Measurements from ENCODE around the gene OR10J5. TPM values are rescaled to one million over a fixed set of nuclear protein-coding genes. Genes with fewer than 3 reads are reported as not detected.

Gene OR10J5
- total RNA-seq, 1 experiment from 2014 or later: not detected

DNA sequence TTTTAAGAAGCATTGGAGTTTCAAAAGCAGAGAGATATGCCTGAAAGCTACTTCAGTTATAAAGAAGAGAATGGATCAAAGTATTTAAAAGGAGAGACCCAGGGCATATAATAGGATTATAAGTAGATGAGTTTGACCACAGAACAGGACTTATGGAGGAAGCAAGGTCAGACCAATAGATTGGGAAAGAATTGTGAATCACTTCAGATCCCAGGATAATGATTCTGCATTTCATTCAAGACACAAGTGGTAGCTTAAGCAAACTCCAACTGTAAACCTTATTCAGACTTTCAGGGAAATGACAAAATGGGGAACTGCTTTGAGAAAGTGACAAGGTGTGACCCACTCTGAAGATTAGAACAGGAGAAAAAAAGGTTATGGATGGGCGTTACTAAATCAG lies 18.9 kb upstream of the OR10J5 start:
- ATAC-seq: no peak
- BruUV-seq (replicated peaks): no TSS peak
- ChIA-PET RAD21 (ENCODE audit: low non-redundant PET in 1 of 2, low total read pairs in 2 of 2, uncharacterized antibody in 2 of 2, unreplicated experiment in 2 of 2) (no interaction called here), POLR2A (no interaction called here), CTCF (no interaction called here)
- Histone ChIP-seq H3K79me2 (ENCODE audit: insufficient read depth, low read length) (no peaks in the 10 kb centered on the region), H4K20me1 (ENCODE audit: insufficient read depth) (no peaks in the 10 kb centered on the region), H3K36me3 (ENCODE audit: control insufficient read depth in 1 of 2, insufficient read depth in 2 of 2, low read length in 2 of 2) (no peaks in the 10 kb centered on the region), H3K4me3 (replicated peaks in 1 of 2; ENCODE audit: low read depth in 1 of 2, low read length in 2 of 2) (no peak overlapping the region), H3K27me3 (ENCODE audit: insufficient read depth, low read length) (peaks cover 9% of the 10 kb centered on the region; the same call in 1 of the 2 replicates), H3K4me2 (ENCODE audit: low read length) (no peak overlapping the region), H3K4me1 (ENCODE audit: control insufficient read depth in 1 of 2, insufficient read depth in 2 of 2, low read length in 2 of 2) (no peaks in the 10 kb centered on the region), H3K9me3 (ENCODE audit: control insufficient read depth in 1 of 2, insufficient read depth in 1 of 2, low read depth in 1 of 2, low read length in 2 of 2) (no peaks in the 10 kb centered on the region), H3K27ac (ENCODE audit: low read depth, low read length) (no peak overlapping the region), H2AFZ (ENCODE audit: low read depth, low read length, poor library complexity, severe bottlenecking) (no peak overlapping the region), H3K9me2 (ENCODE audit: insufficient read depth) (no peaks in the 10 kb centered on the region), H3K9ac (ENCODE audit: low read length) (no peak overlapping the region)
- DNase-seq (ENCODE audit: low read depth, low spot score): no peak
- intact Hi-C loops (cut with micrococcal nuclease): no loop called here
- no peak for TF ChIP-seq SRF (IDR thresholded peaks at IDR 0.05; ENCODE audit: low read depth)

DNA sequence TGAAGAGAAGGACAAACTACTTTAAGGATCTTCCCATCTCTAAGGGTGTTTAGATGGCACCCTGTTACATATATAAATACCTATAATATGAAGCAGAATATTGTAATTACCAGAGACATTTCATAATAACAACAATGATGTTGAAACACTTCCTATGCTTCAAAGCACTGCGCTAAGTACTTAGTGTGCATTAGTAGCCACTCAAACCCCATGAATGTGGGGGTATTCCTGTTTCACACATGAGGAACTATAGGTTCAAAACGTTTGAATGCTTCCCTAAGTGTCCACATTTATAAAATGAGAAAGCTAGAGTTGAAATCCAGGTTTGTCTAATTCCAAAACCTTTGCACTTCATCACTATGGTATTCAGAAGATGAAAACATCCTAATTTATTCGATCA lies 18.5 kb upstream of the OR10J5 start:
- H3K4me1 ChIP-seq (ENCODE audit: control insufficient read depth in 1 of 2, insufficient read depth in 2 of 2, low read length in 2 of 2): no peaks in the 10 kb centered on the region
- H3K4me2 ChIP-seq (ENCODE audit: low read length): no peak overlapping the region
- H3K9ac ChIP-seq (ENCODE audit: low read length): no peak overlapping the region
- RAD21 ChIA-PET (ENCODE audit: low non-redundant PET in 1 of 2, low total read pairs in 2 of 2, uncharacterized antibody in 2 of 2, unreplicated experiment in 2 of 2): no interaction called here
- H3K79me2 ChIP-seq (ENCODE audit: insufficient read depth, low read length): no peaks in the 10 kb centered on the region
- H3K9me3 ChIP-seq (ENCODE audit: control insufficient read depth in 1 of 2, insufficient read depth in 1 of 2, low read depth in 1 of 2, low read length in 2 of 2): no peaks in the 10 kb centered on the region
- no peak overlapping the region for H3K27ac ChIP-seq (ENCODE audit: low read depth, low read length)
- H4K20me1 ChIP-seq (ENCODE audit: insufficient read depth): no peaks in the 10 kb centered on the region
- CTCF ChIA-PET: no interaction called here
- no peak overlapping the region for H2AFZ ChIP-seq (ENCODE audit: low read depth, low read length, poor library complexity, severe bottlenecking)
- POLR2A ChIA-PET: no interaction called here
- no peaks in the 10 kb centered on the region for H3K9me2 ChIP-seq (ENCODE audit: insufficient read depth)
- BruUV-seq (replicated peaks): no TSS peak
- no peak overlapping the region for H3K4me3 ChIP-seq (replicated peaks in 1 of 2; ENCODE audit: low read depth in 1 of 2, low read length in 2 of 2)
- no peak for ATAC-seq
- TF ChIP-seq JUND (IDR thresholded peaks at IDR 0.05) (no peak), EZH2phosphoT487 (IDR thresholded peaks at IDR 0.05; ENCODE audit: borderline replicate concordance) (no peak), POLR2AphosphoS5 (IDR thresholded peaks at IDR 0.05; ENCODE audit: low read depth, low read length) (no peak), CEBPB (IDR thresholded peaks at IDR 0.05; ENCODE audit: low read depth) (no peak), ELF1 (IDR thresholded peaks at IDR 0.05; ENCODE audit: borderline replicate concordance, low read depth) (no peak), SRF (IDR thresholded peaks at IDR 0.05; ENCODE audit: low read depth) (no peak), EZH2 (IDR thresholded peaks at IDR 0.05) (no peak), SIN3A (IDR thresholded peaks at IDR 0.05; ENCODE audit: low read depth) (no peak)
- TF ChIP-seq, protein P1, sequence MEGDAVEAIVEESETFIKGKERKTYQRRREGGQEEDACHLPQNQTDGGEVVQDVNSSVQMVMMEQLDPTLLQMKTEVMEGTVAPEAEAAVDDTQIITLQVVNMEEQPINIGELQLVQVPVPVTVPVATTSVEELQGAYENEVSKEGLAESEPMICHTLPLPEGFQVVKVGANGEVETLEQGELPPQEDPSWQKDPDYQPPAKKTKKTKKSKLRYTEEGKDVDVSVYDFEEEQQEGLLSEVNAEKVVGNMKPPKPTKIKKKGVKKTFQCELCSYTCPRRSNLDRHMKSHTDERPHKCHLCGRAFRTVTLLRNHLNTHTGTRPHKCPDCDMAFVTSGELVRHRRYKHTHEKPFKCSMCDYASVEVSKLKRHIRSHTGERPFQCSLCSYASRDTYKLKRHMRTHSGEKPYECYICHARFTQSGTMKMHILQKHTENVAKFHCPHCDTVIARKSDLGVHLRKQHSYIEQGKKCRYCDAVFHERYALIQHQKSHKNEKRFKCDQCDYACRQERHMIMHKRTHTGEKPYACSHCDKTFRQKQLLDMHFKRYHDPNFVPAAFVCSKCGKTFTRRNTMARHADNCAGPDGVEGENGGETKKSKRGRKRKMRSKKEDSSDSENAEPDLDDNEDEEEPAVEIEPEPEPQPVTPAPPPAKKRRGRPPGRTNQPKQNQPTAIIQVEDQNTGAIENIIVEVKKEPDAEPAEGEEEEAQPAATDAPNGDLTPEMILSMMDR (IDR thresholded peaks at IDR 0.05 in 2 of 3, conservative IDR thresholded peaks at IDR 0.05 in 1 of 3; ENCODE audit: borderline replicate concordance in 1 of 3, insufficient read depth in 1 of 3, low read depth in 2 of 3, low read length in 2 of 3): no peak
- TF ChIP-seq, protein P2, sequence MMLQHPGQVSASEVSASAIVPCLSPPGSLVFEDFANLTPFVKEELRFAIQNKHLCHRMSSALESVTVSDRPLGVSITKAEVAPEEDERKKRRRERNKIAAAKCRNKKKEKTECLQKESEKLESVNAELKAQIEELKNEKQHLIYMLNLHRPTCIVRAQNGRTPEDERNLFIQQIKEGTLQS (IDR thresholded peaks at IDR 0.05): no peak
- H3K36me3 ChIP-seq (ENCODE audit: control insufficient read depth in 1 of 2, insufficient read depth in 2 of 2, low read length in 2 of 2): no peaks in the 10 kb centered on the region
- DNase-seq (ENCODE audit: low read depth, low spot score): no peak
- intact Hi-C loops (cut with micrococcal nuclease): no loop called here
- H3K27me3 ChIP-seq (ENCODE audit: insufficient read depth, low read length): peaks cover 9% of the 10 kb centered on the region; the same call in 1 of the 2 replicates

Data from HCT116 (cell line).